RCC 7860 (cell line): ENCODE data around the gene TMBIM1.
"Not testable (repeated sequence)": the region's sequence is repeated elsewhere in the genome, so short reads cannot be mapped to it uniquely, and the experiment has no call there.

ENCODE experiments used
- DNase-seq: peaks from one replicate; pipeline ENCODE4 v3.0.0-alpha.2; 2015; ENCODE audit warnings: low spot score
- FAIRE-seq: peaks from 2 replicates; lab custom pipeline; 2012; peaks lifted over from hg19 to GRCh38; lab: Jason Lieb, UNC

The TMBIM1 gene

DNA sequence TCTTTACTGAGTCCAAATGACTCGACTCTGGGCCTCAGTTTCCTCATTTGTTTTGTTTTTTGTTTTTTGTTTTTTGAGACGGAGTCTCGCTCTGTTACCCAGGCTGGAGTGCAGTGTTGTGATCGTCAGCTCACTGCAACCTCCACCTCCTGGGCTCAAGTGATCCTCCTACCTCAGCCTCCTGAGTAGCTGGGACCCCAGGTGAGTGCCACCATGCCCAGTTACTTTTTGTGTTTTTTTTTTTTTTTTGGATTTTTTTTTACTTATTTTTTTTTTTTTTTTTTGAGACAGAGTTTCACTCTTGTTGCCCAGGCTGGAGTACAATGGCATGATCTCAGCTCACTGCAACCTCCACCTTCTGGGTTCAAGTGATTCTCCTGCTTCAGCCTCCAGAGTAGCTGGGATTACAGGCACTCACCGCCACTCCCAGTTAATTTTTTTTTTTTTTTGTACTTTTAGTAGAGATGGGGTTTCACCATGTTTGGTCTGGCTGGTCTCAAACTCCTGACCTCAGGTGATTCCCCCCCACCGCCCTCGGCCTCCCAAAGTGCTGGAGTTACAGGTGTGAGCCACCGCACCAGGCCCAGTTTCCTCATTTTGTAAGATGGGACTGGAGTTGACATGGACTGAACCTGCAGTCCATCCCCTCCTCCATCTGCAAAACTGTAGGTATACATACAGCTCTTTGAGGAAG, 18.9 kb downstream of the TMBIM1 start:
- not testable (repeated sequence) for FAIRE-seq, DNase-seq

DNA sequence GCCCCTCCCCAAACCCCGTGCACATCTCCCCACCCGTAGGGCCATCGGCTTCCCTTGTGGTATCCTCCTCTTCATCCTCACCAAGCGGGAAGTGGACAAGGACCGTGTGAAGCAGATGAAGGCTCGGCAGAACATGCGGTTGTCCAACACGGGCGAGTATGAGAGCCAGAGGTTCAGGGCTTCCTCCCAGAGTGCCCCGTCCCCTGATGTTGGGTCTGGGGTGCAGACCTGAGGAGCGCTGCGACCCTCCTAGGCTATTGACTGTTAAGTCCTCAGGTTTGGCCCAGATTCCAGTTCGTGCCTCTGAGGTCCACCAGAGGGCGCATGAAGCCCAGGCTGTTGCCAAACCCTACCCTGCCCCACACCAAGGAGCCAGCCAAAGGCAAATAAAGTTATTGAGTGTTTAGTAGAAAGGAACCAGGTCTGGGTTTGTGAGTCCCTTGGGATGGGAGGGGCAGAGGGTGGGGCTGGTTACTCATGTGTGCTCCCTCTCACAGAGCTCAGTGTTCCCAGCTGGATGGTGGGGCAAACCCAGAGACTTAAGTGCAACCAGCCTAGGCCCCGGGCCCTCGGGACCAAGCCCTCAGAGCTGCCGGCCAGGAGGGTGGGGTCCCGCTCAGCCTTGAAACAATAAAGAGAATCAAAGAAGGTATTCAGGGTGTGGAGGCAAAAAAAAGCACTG, 19.6 kb downstream of the TMBIM1 start:
- FAIRE-seq (no peak), DNase-seq (peak; percentile 74)

DNA sequence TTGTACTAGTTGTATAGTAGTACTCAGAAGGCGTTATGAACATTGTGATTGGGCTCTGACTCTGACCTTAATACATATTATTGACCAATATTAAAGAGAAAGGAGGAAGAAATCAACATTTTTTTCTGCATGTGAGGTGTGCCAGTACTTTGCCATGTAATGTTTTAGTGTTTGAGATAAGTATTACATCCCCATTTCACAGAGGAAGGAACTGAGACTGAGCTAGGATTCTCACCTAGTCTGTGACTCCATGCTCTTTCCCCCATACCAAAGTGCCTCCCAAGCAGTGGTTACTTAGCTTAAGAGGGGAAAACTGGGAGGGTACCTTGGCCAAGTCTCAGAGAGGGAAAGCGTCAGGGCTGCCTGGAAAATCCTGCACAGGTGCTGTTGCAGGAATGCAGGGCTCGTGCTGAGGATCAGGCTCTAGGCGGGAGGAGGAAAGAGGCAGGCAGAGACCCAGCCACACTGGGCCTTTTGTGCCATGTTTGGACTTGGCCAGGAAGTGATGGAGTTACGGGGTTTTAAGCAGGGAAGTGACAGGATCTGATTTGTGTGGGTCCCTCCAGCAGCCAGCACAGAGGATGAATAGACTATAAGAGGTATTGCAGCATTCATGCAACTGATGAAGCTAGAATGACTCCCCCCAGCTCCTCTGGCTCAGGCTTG, 20.3 kb downstream of the TMBIM1 start:
- FAIRE-seq: no peak
- DNase-seq: no peak

DNA sequence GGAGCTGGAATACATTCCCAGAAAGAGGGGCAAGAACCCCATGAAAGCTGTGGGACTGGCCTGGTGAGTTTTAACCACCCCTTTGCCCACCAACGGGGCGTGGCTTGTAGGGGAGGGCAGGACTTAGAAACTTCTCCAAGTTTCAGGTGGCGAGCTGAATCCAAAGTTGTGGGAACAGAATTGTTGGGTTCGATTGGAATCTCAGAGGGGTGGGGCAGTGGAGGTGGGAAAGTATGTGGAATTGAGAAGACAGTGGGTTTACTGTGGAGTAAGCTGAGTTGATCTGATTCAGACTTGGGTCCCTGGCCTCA, 20.9 kb downstream of the TMBIM1 start:
- FAIRE-seq: no peak
- DNase-seq: no peak

DNA sequence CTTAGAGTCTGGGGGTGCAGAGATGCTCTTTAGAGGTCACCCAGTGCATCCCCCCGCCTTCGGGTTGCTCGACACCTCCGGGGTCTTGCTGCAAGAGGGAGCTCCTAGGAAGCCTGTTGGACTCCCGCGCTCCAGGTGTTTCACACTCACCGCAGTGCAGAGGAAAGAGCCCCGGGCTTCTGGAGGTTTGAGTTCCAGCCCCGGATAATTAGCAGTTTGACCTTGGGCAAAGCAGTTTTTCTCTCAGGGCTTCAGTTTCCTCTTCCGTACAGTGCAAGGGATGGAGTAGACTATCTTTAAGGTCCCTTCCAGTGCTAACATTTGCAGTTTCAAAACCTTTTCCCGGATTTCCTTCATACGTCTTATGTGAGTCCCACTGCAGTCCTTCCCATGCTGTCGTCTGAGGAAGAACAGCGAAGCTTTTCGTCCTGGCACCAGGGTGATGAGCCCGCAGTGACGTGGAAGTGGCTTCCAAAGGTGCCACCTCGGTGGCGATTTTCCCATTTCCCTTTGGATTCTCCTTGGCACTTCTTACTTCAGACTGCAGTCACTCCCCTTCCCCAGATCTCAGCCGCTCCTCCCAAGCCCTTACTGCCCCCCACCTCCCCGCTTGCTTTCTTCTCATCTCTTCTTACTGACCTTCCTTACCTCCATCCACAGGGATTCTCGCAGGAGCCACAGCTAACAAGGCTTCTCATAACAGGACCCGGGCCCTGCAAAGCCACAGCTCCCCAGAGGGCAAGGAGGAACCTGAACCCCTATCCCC, 21.4 kb downstream of the TMBIM1 start:
- DNase-seq (no peak), FAIRE-seq (no peak)

DNA sequence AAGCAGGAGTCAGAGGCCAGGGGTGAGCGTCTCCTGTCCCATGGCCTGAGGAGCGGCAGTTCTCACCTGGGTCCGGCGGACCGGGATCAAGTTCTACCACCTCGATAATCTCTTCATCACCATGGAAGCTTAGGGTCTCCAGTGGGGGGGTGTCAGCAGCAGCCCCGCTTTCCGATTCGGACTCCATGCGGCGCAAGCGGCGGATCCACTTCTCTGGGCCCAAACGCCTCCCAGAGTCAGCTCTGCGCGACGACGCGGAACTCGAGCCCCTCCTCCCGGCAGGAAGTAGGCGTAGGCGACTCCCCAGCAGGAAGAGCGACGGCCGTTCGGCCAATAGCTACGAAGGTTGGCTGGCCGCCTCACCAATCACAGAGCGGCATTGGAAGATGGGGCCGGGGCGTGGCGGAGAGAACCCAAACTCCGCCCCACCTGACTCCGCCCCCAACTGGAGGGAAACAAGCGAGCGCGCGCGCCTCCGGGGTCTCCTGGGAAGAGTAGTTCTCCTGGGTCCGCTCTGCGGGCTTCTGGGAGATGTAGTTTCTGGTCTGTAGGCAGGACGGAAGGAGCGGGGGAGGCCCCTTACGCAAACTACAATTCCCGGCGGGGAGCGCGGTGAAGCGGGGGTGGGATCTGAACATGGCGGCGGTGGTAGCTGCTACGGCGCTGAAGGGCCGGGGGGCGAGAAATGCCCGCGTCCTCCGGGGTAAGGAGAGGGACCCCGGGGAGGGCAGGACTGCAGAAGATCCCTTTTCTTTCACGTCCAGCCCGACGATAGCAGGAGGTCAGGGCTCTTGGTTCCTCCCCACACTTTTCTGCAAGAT, 22.2 kb downstream of the TMBIM1 start, which contains the start of the genes AAMP and PNKD:
Gene AAMP, minus strand, starts transcription at position 238 of the 821 bp plus-strand sequence. Its CDS starts 51 bp downstream, at position 187.
Gene PNKD, plus strand, starts transcription at position 620 of the 821 bp plus-strand sequence. Its CDS starts 17 bp downstream, at position 637.
- DNase-seq: peak; percentile 99
- peak; percentile 93 for FAIRE-seq

DNA sequence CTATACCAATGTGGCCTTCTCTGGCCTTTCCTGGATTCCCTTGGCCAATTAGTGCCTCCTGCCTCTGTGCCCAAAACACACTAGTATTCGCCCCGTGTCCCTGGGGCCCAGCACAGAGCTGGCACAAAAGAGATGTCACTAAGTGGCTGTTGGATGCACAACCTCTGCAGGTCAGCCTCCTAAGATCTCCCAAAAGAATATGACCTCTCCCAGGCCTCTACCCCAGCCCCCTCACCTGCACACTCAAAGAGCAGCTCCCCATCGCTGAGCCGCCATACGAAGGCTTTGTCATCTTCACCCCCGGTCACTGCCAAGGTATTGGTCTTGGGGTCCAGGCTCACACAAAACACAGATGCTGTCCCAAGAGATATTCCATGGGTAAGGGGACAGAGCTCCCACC, 25.0 kb downstream of the TMBIM1 start:
- DNase-seq (no peak), FAIRE-seq (no peak)

DNA sequence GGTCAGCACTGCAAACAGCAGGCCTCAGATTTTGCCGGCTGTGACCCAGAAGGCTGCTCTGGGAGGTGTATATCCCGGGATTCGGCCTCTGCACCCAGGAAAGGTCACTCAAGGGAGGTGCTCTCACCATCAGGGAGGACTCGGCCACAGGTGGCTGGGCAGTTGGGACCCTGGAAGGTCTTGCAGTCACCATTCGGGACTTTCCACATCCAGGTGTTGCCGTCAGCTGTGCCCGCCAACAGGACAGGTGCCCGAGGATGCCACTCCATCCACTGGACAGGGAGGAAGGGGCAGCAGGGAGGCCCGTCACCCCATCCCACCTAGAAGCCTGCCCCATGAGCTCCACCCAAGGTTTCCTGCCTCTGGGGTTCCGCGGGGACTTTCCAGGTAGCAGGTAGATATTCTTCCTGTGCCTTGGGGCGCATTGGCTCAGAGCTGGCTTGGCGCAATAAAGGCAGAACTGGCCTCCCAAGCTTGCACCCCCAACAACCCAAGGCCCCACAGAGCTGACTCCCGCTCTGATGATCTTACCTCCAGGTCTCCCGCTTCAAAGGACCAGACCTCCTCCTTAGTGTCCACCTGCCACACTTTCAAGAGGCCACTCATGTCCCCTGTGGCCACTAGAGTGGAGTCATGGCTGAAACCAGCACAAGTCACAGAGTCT, 25.9 kb downstream of the TMBIM1 start:
- DNase-seq (no peak), FAIRE-seq (no peak)

DNA sequence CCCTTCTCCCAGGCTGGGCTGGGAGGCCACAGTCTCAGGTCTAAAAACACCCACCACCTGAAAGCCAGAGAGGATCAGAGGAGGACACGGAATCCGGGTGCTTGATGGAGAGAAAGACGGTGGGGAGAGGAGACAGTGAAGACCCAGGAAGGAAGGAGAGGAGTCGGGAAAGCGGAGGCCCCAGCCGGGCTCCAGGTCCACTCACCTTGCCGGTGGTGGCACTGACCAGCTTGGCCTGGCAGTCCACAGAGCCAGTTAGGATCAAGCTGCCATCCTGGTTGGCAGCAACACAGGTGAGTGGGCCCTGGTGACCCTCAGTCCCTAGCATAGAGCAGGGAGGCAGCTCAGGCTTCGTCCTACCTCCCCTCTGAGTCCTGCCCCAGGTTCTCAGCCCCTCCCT, 26.7 kb downstream of the TMBIM1 start:
- DNase-seq: no peak
- no peak for FAIRE-seq

DNA sequence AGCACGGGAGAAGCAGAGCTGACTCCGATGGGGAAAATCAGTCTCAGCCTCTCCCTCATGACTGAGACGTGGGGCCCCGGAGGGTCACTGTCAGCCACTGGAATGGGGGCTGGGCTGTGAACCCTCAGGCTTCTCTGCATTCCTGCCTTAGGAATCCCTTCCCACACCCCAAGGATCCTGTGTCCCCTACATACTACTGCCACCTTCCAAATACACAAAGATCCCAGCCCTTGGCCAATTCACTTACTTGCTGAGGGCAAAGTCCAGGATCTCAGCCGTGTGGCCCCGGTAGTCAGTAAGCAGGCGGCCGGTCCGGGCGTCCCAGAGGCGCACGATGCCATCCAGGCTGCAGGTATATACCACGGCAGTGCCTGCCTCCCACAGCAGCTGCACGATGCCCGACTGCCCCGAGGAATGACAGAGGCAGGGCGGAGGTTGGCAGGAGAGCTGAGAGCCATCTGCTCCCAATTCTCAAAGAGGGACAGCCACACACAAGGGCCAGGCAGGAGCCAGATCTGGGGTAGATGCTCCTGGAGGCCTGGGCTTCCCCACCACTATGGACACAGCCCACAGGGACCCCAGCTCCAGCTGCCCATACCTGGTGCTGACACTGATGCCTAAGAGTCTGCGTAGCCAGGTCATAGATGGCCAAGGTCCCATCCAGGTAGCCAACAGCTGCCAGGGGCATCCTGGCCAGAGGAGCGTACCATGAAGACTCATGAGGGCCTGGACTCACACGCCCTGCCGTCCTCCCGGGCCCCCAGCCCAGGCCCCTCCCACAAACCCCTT, 27.3 kb downstream of the TMBIM1 start:
- FAIRE-seq: no peak
- DNase-seq: no peak

DNA sequence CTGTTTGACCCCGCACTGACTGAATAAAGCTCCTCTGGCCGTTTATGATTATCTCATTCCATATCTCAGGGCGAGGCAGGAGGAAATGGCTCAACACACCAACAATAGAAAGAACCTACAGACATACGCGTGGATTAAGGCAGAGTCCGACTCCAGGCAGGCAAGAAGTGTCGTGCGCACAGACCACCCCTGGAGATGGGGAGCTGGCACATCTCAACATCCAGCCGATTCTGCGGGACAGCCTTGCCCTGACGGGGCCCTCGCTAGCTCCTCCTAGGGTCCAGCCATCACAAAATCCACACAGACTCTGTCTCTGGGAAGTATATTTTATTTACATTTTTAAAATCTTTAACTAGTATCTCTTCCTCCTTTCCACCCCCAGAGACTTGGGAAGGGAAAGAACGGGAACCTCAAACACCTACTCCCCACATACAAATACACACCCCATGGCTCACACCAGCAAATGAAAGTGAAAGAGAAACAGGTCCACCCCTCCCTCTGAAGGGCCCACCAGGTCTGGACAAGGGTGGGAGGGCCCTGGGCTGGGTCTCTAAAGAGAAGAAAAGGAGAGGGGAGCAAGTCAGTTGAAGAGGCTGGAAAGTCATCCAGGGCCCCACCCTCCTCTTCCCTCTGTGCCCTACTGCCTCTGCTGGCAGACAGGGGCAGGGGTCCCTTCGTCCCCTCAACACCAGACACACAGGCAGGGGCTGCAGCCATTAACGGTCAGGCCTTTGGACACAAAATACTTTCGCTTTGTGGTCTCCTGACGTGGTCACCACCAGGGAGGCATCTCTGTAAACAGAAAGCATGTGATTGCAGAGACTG, 28.3 kb downstream of the TMBIM1 start:
- no peak for FAIRE-seq

DNA sequence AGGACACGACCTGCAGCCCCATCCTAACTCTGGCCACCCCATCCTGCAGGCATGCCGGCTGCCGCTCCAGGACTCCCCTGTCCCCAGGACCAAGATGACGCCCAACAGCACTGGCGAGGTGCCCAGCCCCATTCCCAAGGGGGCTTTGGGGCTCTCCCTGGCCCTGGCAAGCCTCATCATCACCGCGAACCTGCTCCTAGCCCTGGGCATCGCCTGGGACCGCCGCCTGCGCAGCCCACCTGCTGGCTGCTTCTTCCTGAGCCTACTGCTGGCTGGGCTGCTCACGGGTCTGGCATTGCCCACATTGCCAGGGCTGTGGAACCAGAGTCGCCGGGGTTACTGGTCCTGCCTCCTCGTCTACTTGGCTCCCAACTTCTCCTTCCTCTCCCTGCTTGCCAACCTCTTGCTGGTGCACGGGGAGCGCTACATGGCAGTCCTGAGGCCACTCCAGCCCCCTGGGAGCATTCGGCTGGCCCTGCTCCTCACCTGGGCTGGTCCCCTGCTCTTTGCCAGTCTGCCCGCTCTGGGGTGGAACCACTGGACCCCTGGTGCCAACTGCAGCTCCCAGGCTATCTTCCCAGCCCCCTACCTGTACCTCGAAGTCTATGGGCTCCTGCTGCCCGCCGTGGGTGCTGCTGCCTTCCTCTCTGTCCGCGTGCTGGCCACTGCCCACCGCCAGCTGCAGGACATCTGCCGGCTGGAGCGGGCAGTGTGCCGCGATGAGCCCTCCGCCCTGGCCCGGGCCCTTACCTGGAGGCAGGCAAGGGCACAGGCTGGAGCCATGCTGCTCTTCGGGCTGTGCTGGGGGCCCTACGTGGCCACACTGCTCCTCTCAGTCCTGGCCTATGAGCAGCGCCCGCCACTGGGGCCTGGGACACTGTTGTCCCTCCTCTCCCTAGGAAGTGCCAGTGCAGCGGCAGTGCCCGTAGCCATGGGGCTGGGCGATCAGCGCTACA, 29.4 kb downstream of the TMBIM1 start:
- no peak for DNase-seq
- no peak for FAIRE-seq

More for the DNA sequence above, 28.3 kb downstream of the TMBIM1 start:
- no peak for DNase-seq

DNA sequence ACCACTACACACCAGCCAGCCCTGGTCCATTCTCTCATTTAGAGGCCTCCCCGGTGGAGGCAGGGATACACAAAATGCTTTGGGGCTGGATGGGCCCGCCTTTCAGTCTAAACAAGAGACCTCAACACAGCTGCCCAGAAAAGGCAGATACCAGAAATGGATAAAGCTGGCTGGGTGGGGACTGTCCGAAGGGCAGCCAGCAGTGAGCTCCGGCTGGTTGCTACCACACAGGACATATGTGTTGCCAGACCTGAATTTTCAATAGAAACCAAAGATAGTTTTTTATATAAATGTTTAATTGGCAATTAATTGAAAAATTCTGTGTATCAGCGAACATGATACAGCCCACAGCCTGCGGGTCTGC, 30.1 kb downstream of the TMBIM1 start:
- no peak for DNase-seq
- no peak for FAIRE-seq

DNA sequence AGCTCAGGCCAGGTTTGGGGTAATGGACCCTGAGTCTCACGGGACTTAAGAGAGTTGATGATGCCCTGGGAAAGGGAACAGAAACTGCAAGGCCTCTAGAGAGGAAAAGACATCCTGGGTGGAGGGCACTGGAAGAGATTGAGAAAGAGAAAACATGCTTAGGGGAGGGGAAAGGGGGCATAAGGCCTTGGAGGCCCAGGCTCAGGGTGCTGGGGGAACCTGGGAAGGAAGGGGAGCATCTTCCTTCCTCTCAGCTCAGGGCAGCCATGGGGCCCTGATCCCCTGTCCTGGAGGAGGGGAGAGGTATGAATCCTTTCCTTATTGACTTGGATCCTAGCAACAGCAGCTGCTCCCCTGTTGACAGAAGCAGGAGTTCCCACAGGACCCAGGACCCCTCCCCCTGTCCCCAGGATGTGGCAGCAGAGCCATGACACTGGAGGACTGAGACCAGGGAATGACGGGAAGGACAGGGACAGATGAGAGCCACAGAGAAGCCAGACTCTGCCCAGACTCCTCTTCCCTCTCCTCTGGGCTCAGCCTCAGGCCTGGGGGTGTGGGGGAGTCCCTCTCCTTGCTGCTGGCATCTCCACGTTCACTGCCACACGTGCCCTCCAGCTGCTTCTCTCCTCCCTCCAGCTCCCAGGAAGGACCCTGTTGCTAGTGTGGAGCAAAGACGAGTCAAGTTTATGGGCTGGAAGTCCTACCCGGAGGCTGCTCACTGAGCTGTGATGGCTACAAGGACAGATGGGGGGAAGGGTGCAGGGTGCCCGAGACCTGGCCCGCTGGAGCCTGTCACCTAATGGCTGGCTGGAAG, 30.7 kb downstream of the TMBIM1 start:
- DNase-seq: no peak
- FAIRE-seq: no peak

DNA sequence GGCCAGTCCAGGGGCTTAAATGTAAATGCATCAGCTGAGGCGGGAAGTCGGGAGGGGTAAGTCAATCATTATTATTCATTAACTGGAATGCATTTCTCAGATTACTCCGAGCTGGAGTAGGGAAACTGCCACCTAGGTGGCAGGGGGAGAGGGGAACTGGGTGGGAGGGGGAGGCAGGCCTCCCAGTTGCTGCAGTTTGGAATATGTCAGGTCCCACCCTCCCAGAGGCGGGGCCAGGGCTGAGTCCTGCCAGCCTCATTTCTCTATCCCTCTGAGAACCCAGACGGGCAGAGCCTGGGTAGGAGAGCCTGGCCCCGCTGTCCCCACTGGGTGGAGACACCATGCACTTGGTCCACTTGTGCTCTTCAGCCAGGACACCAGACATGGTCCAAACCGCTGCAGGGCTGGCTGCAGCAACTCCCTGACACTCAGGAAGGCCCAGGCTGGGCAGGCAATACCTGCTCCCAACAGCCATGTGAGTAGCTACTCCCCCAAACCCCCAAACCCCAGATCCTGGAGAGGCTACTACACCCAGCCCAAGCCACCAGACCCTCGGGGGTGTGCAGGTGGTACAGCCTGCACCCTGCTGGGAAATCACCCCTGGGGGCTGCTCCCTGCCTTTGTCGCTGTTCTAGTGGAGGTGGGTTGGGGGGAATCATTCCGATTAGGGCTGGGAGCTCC, 31.4 kb downstream of the TMBIM1 start, which contains the start of gene GPBAR1:
Gene GPBAR1, plus strand, starts transcription at position 274 of the 681 bp plus-strand sequence. CDS start 1,710 bp downstream, outside the sequence.
- DNase-seq: no peak
- no peak for FAIRE-seq

DNA sequence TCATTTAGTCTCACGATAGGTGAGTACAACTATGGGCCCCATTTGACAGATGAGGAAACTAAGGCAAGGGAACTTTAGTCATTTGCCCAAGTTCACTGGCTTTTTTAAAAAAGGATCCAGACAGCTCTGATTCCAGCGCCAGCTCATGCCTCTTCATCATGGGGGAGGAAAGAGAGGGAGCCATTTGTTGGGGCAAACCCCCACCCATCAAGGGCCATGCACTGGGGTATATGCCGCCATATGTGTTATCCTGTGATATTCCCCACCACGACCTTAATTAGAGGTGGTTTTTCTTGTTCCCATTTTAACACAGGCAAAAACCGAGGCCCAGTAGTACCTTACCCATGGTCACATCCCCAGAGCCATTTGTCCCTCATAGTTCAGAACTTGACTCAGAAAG, 32.1 kb downstream of the TMBIM1 start:
- DNase-seq (no peak), FAIRE-seq (no peak)
